HepG2 (cell line): ENCODE data around the gene SLC7A10. TPM values are rescaled to one million over a fixed set of nuclear protein-coding genes. Genes with fewer than 3 reads are reported as not detected.

ENCODE experiments used
- ATAC-seq: fragments of 200-7000 bp; cut with Tn5 transposase; 3 replicates; pipeline ENCODE4 v1.9.1; 2020; ENCODE audit warnings: mild to moderate bottlenecking, moderate library complexity
- BruUV-seq: library from RNA; stranded (reverse); fragments of 400-500 nt; replicated peaks from 2 replicates; lab custom pipeline; 2021; lab: Mats Ljungman, UMichigan
- CTCF ChIA-PET: fragments of 300-600 bp; formaldehyde crosslinking; extraction: SDS; loops from one replicate; lab custom pipeline; 2021; ENCODE audit warnings: low total read pairs, inconsistent platforms, low intra/inter-chr PET ratio; lab: Yijun Ruan, JAX
- POLR2A ChIA-PET: fragments of 350-600 bp; sonication (Branson Sonifier 250); formaldehyde crosslinking; loops from one replicate; lab custom pipeline; 2020; ENCODE audit warnings: antibody characterized with exemption, inconsistent platforms; lab: Yijun Ruan, JAX
- DNase-seq: peaks from one replicate; pipeline ENCODE4 v3.0.0-alpha.2; 2015; ENCODE audit warnings: low spot score
- FAIRE-seq: peaks from 3 replicates; lab custom pipeline; 2011; peaks lifted over from hg19 to GRCh38; lab: Jason Lieb, UNC
- H2AFZ ChIP-seq: one replicate; pipeline ENCODE4 v1.6.1; 2011; ENCODE audit warnings: low read length, inconsistent platforms
- H3K27ac ChIP-seq: fragments of 300-600 bp; 3 replicates; pipeline ENCODE4 v1.8.0; 2011; ENCODE audit warnings: mixed run types, mild to moderate bottlenecking, mixed read lengths, low read length, inconsistent platforms; ENCODE audit not compliant: insufficient read depth; ENCODE audit errors: extremely low read length
- H3K27me3 ChIP-seq, 2 experiments: fragments of 200-600 bp in 1 of 2; 2 replicates in 1 of 2; 3 replicates in 1 of 2; pipeline versions ENCODE4 v1.6.0 to v1.8.0; 2011; ENCODE audit warnings: low read length in 2 of 2, mild to moderate bottlenecking in 2 of 2, moderate library complexity in 2 of 2, inconsistent platforms in 1 of 2; ENCODE audit not compliant: insufficient read depth in 2 of 2, control insufficient read depth in 1 of 2
- H3K36me3 ChIP-seq, 2 experiments: fragments of 200-600 bp in 1 of 2; replicated peaks in 1 of 2; 2 replicates in 1 of 2; 3 replicates in 1 of 2; pipeline versions ENCODE4 v1.5.1 to v1.8.0; 2011; ENCODE audit warnings: low read length in 2 of 2, inconsistent platforms in 1 of 2; ENCODE audit not compliant: insufficient read depth in 2 of 2, control insufficient read depth in 1 of 2
- H3K4me1 ChIP-seq: 2 replicates; pipeline ENCODE4 v1.5.1; 2012; ENCODE audit warnings: low read length, inconsistent platforms; ENCODE audit not compliant: insufficient read depth
- H3K4me2 ChIP-seq: 2 replicates; pipeline ENCODE4 v1.6.0; 2011; ENCODE audit warnings: low read depth, low read length, inconsistent platforms
- H3K4me3 ChIP-seq, 3 experiments: fragments of 200-600 bp in 1 of 3; sonication (generic), shearing (Covaris generic) in 1 of 3; replicated peaks in 1 of 3; 2 replicates each; pipeline ENCODE4 v1.5.1; 2011 to 2016; ENCODE audit warnings: low read length in 3 of 3, inconsistent platforms in 2 of 3, low read depth in 2 of 3, mild to moderate bottlenecking in 2 of 3, control low read depth in 1 of 3, mixed read lengths in 1 of 3; ENCODE audit not compliant: insufficient read depth in 1 of 3
- H3K79me2 ChIP-seq: one replicate; pipeline ENCODE4 v1.6.1; 2011; ENCODE audit warnings: low read length, inconsistent platforms; ENCODE audit not compliant: insufficient read depth
- H3K9ac ChIP-seq: 2 replicates; pipeline ENCODE4 v1.6.0; 2011; ENCODE audit warnings: mild to moderate bottlenecking, low read depth, low read length, inconsistent platforms; ENCODE audit not compliant: insufficient read depth
- H3K9me3 ChIP-seq: 2 replicates; pipeline ENCODE4 v1.5.1; 2012; ENCODE audit warnings: mild to moderate bottlenecking, low read length
- H4K20me1 ChIP-seq: 2 replicates; pipeline ENCODE4 v1.6.0; 2011; ENCODE audit warnings: inconsistent platforms, mild to moderate bottlenecking, low read length, moderate library complexity; ENCODE audit not compliant: insufficient read depth
- AGO2 ChIP-seq: fragments of 200-400 bp; formaldehyde crosslinking; optimal IDR thresholded peaks from 2 replicates; pipeline ENCODE3; 2017; ENCODE audit warnings: mild to moderate bottlenecking, low read depth, low read length, moderate library complexity
- HNRNPLL ChIP-seq: fragments of 200-400 bp; formaldehyde crosslinking; IDR thresholded peaks from 2 replicates; pipeline ENCODE4 v1.6.1; 2017; ENCODE audit warnings: mild to moderate bottlenecking, low read depth, low read length; ENCODE audit not compliant: poor library complexity, severe bottlenecking
- POGZ ChIP-seq: sonication (generic); formaldehyde crosslinking; IDR thresholded peaks from 2 replicates; pipeline ENCODE4 v1.4.0; 2020; ENCODE audit warnings: mild to moderate bottlenecking, missing genetic modification reagents
- RBFOX2 ChIP-seq: fragments of 200-400 bp; formaldehyde crosslinking; IDR thresholded peaks from 2 replicates; pipeline ENCODE4 v1.6.1; 2017; ENCODE audit warnings: low read depth, mild to moderate bottlenecking, low read length
- YEATS4 ChIP-seq: sonication (generic); formaldehyde crosslinking; IDR thresholded peaks from 2 replicates; pipeline ENCODE4 v1.4.0; 2020; ENCODE audit warnings: missing genetic modification reagents, borderline replicate concordance
- WGBS: methylation state at CpG from one replicate; pipeline ENCODE4 v1.1.6; 2017; ENCODE audit warnings: low lambda C conversion rate; 5-methylcytosine and 5-hydroxymethylcytosine counted together
- in situ Hi-C: cut with HindIII; loops from 2 replicates; pipeline ENCODE4 v1.10.0; 2017; ENCODE audit warnings: low pct_unique_long_range_greater_than_20kb; ENCODE audit not compliant: extremely low pct_ligation_motif_present
- intact Hi-C: fragments of 100-400 bp; cut with micrococcal nuclease; formaldehyde crosslinking; loops from one replicate; pipeline ENCODE4 v1.10.0; 2022; ENCODE audit not compliant: unreplicated experiment
- polyA plus RNA-seq, 8 experiments: library from polyadenylated mRNA; depleted of rRNA in 3 of 8; stranded (reverse) in 7 of 8; unstranded in 1 of 8; fragments of >200 nt; fragmentation: Illumina TruSeq in 4 of 8; extraction: Trizol in 4 of 8; gene quantifications; 2 replicates each; pipeline versions ENCODE4 v1.2.1 to v1.2.3, GENCODE V29; 2011 to 2016; ENCODE audit warnings: low read depth in 4 of 8, missing spikeins in 1 of 8, mixed read lengths in 1 of 8; ENCODE audit not compliant: insufficient read depth in 1 of 8
- total RNA-seq, 5 experiments: library from RNA; depleted of rRNA; stranded (reverse); fragments of >200 nt; fragmentation: Illumina TruSeq; extraction: Trizol; gene quantifications; 2 replicates each; pipeline ENCODE4 v1.2.3, GENCODE V29; 2016; ENCODE audit warnings: low read depth in 1 of 5
- TF ChIP-seq, protein P1 (sequence below): sonication (generic); formaldehyde crosslinking; IDR thresholded peaks from 2 replicates; pipeline ENCODE4 v1.5.0; 2020; ENCODE audit warnings: mild to moderate bottlenecking, missing genetic modification reagents

Gene SLC7A10
- total and polyA plus RNA-seq, 2 of the 13 experiments (the other 11 are each of a cell fraction or from before 2014, with no cell fraction given) = 1.1 to 2.2 TPM

DNA sequence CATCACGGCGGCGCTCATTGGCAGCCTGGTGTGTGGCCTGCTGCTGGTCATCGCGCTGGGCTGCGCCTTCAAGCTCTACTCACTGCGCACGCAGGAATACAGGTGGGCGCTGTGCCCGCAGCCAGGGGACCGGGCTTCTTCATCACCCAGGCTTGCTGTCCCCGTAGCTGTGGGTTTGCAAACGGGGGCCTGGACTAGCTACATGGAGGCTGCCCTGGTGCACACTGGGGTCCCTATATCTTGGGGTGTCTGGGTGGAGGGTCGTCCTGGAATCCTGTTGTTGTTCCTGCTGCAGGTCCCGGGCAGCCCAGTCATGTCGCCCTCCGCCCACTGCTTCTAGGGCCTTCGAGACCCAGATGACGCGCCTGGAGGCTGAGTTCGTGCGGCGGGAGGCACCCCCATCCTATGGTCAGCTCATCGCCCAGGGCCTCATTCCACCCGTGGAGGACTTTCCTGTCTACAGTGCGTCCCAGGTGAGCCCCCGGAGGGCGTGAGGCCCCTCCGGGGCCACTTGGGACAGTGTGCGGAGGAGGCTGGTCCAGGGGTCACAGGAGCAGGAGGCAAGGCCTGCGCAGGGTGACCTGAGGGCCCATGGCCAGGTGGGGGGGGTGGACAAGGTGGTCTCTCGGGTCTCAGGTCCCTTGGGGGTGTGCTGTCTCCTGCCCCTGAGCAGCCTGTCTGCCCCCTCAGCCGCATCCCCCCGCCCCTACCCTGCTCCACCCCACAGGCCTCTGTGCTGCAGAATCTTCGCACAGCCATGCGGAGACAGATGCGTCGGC is 19.2 kb downstream of the SLC7A10 start (continued):
- TF ChIP-seq POGZ (CRISPR knock-in tag) (no peak), YEATS4 (CRISPR knock-in tag) (no peak)

DNA sequence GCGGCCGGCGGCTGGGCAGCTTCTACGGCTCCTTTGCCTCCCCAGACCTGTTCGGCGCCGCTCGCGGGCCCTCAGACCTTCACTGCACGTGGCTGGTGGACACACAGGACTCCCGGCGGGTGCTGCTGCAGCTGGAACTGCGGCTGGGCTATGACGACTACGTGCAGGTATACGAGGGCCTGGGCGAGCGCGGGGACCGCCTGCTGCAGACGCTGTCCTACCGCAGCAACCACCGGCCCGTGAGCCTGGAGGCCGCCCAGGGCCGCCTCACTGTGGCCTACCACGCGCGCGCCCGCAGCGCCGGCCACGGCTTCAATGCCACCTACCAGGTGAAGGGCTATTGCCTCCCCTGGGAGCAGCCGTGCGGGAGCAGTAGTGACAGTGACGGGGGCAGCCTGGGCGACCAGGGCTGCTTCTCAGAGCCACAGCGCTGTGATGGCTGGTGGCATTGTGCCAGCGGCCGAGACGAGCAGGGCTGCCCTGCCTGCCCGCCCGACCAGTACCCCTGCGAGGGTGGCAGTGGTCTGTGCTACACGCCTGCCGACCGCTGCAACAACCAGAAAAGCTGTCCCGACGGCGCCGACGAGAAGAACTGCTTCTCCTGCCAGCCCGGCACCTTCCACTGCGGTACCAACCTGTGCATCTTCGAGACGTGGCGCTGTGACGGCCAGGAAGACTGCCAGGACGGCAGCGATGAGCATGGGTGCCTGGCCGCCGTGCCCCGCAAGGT is 20.0 kb downstream of the SLC7A10 start:
- no TSS peak for BruUV-seq

More for the DNA sequence above, 20.0 kb downstream of the SLC7A10 start:
- H2AFZ ChIP-seq = no peak overlapping the region
- DNase-seq (no peak), ATAC-seq (no peak), FAIRE-seq (no peak)
- peaks cover 20 to 28% of the 10 kb centered on the region in 2 experiments for H3K36me3 ChIP-seq
- no peak overlapping the region for H3K4me3 ChIP-seq
- H3K4me1 ChIP-seq = no peaks in the 10 kb centered on the region
- ChIA-PET CTCF (no interaction called here), POLR2A (no interaction called here)
- no peak overlapping the region for H3K4me2 ChIP-seq
- H3K9me3 ChIP-seq = no peaks in the 10 kb centered on the region
- no peak overlapping the region for H3K9ac ChIP-seq
- peaks cover under 1% of the 10 kb centered on the region for H3K79me2 ChIP-seq
- intact Hi-C loops = no loop called here
- H4K20me1 ChIP-seq = no peaks in the 10 kb centered on the region
- WGBS = 97% methylated on average over 21 of the region's 64 CpGs
- peak; percentile 35 for TF ChIP-seq AGO2
- TF ChIP-seq RBFOX2 = peak; percentile 51
- peak; percentile 7 for TF ChIP-seq HNRNPLL
- TF ChIP-seq, protein P1, sequence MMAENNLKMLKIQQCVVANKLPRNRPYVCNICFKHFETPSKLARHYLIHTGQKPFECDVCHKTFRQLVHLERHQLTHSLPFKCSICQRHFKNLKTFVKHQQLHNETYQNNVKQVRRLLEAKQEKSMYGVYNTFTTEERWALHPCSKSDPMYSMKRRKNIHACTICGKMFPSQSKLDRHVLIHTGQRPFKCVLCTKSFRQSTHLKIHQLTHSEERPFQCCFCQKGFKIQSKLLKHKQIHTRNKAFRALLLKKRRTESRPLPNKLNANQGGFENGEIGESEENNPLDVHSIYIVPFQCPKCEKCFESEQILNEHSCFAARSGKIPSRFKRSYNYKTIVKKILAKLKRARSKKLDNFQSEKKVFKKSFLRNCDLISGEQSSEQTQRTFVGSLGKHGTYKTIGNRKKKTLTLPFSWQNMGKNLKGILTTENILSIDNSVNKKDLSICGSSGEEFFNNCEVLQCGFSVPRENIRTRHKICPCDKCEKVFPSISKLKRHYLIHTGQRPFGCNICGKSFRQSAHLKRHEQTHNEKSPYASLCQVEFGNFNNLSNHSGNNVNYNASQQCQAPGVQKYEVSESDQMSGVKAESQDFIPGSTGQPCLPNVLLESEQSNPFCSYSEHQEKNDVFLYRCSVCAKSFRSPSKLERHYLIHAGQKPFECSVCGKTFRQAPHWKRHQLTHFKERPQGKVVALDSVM (CRISPR knock-in tag) = no peak
- no peak overlapping the region for H3K27ac ChIP-seq
- H3K27me3 ChIP-seq = no peaks in the 10 kb centered on the region
- in situ Hi-C loops = no loop called here
